Breast epithelium (tissue), 4 donors: Measurements from ENCODE around the gene ARHGDIG. TPM values are rescaled to one million over a fixed set of nuclear protein-coding genes. Genes with fewer than 3 reads are reported as not detected.
A peak's percentile ranks its signal among the peaks of the same experiment; 100 is the strongest.

ENCODE experiments used
- DNase-seq, 2 donors: peaks; one replicate each; pipeline ENCODE4 v3.0.0-alpha.2; 2019; ENCODE audit warnings: low spot score in 2 of 2
- H3K27ac ChIP-seq, 2 donors: fragments of 200-600 bp; sonication (generic) in 1 of 2; one replicate each; pipeline ENCODE4 v1.5.1; 2016 to 2019; ENCODE audit warnings: mild to moderate bottlenecking in 1 of 2
- H3K27me3 ChIP-seq, 2 donors: fragments of 200-600 bp; sonication (generic) in 1 of 2; one replicate each; pipeline versions ENCODE4 v1.5.1 to v1.6.0; 2017 to 2019; ENCODE audit warnings: control low read depth in 1 of 2, mild to moderate bottlenecking in 1 of 2
- H3K36me3 ChIP-seq: fragments of 200-600 bp; one replicate; pipeline ENCODE4 v1.5.1; 2019
- H3K4me1 ChIP-seq, 2 donors: fragments of 200-600 bp; sonication (generic); one replicate each; pipeline ENCODE4 v1.5.1; 2016 to 2019; ENCODE audit warnings: control low read depth in 1 of 2
- H3K4me3 ChIP-seq, 3 donors: fragments of 200-600 bp; sonication (generic); 1 replicate in 2 of 3; 2 replicates in 1 of 3; pipeline ENCODE4 v1.5.1; 2016 to 2019; ENCODE audit warnings: mild to moderate bottlenecking in 3 of 3, moderate library complexity in 2 of 3
- H3K9me3 ChIP-seq, 2 donors: fragments of 200-600 bp; sonication (generic) in 1 of 2; one replicate each; pipeline ENCODE4 v1.5.1; 2016 to 2019; ENCODE audit warnings: control low read depth in 1 of 2
- POLR2A ChIP-seq: fragments of 450-650 bp; IDR thresholded peaks from one replicate; pipeline ENCODE4 v1.6.1; 2016; ENCODE audit warnings: antibody characterized with exemption, mild to moderate bottlenecking, moderate library complexity
- POLR2AphosphoS5 ChIP-seq, 3 donors: sonication (generic); formaldehyde crosslinking; IDR thresholded peaks; one replicate each; pipeline ENCODE4 v1.6.1; 2017; ENCODE audit warnings: antibody characterized with exemption in 3 of 3
- intact Hi-C: fragments of 100-400 bp; cut with DNase I; formaldehyde crosslinking; loops from one replicate; pipeline ENCODE4 v1.15.1; 2023; ENCODE audit warnings: low total_unique reads
- total RNA-seq, 3 donors: library from RNA; depleted of rRNA; stranded (reverse); fragments of >200 nt; gene quantifications; one replicate each; pipeline ENCODE4 v1.1.0, GENCODE V29; 2016
- TF ChIP-seq, protein P1 (sequence below), 3 donors: fragments of 450-650 bp; IDR thresholded peaks; one replicate each; pipeline ENCODE4 v1.5.1; 2016 to 2017; ENCODE audit warnings: antibody characterized with exemption in 3 of 3, mild to moderate bottlenecking in 3 of 3, moderate library complexity in 3 of 3

ARHGDIG gene
- total RNA-seq, 3 donors from 2014 or later: 0.80 to 2.3 (median 1.6) TPM

GRCh38 chr16:270381-271255, 9.8 kb upstream of the ARHGDIG start:
- Histone ChIP-seq H3K27ac (no peak overlapping the region), H3K36me3 (no peaks in the 10 kb centered on the region), H3K9me3 (no peaks in the 10 kb centered on the region), H3K4me1 (peaks cover 0 to 6% of the 10 kb centered on the region in 2 donors), H3K27me3 (peaks cover 0 to 7% of the 10 kb centered on the region in 2 donors), H3K4me3 (no peak overlapping the region)
- no peak for DNase-seq
- intact Hi-C loops: loop anchor here (5.0 kb wide), 1 partner anchor 1397 kb away; no protein-coding TSS in a partner anchor
- TF ChIP-seq, protein P1, sequence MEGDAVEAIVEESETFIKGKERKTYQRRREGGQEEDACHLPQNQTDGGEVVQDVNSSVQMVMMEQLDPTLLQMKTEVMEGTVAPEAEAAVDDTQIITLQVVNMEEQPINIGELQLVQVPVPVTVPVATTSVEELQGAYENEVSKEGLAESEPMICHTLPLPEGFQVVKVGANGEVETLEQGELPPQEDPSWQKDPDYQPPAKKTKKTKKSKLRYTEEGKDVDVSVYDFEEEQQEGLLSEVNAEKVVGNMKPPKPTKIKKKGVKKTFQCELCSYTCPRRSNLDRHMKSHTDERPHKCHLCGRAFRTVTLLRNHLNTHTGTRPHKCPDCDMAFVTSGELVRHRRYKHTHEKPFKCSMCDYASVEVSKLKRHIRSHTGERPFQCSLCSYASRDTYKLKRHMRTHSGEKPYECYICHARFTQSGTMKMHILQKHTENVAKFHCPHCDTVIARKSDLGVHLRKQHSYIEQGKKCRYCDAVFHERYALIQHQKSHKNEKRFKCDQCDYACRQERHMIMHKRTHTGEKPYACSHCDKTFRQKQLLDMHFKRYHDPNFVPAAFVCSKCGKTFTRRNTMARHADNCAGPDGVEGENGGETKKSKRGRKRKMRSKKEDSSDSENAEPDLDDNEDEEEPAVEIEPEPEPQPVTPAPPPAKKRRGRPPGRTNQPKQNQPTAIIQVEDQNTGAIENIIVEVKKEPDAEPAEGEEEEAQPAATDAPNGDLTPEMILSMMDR (IDR thresholded peaks at IDR 0.05): no peak
- TF ChIP-seq POLR2AphosphoS5 (IDR thresholded peaks at IDR 0.05) (no peak), POLR2A (no peak)

DNA sequence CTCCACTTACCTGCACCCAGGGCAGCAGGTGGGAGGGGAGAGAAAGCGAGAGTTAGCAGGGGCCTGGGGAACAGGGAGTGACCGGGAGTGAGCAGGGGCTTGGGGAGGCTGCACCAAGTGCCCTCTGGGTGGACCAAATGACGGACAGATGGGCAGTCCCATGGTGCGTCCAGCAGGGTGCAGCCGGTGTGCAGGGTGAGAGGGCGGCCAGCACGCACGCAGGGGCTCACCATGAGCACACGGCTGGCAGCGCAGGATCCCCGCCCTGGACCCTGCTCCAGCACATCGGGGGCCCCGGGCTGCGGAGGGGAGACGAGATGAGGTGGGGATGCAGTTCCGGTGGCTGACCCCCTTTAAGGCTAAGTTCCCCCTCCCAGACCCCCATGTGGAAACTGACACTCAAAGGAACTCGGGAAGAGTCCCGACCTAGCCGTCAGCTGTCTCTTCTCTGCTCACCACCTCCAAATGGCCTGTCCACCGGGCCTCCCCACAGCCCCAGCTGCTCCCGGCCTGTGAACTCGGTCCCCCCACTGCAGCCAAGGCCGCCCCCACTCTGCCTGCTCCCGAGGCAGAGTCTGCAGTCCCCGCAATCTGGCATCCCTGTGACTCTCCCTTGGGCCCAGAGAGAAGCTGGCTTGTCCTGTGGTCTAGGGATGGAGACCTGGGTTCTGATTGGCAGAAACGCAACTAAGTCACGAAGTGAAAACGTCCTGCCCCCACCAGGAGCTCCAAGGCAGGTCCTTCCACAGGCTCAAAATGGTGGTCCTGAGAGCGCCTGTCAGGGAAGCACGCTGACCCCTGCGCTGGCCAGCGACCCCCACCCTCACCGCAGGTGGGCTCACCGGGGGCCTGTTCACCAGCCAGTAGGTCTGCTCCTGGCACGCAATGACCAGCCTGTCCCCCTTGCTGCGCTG, 7.5 kb upstream of the ARHGDIG start:
- no peak overlapping the region for H3K4me3 ChIP-seq
- no peak overlapping the region for H3K27ac ChIP-seq
- no peaks in the 10 kb centered on the region for H3K36me3 ChIP-seq
- TF ChIP-seq, protein P1 (IDR thresholded peaks at IDR 0.05): no peak
- TF ChIP-seq POLR2AphosphoS5 (IDR thresholded peaks at IDR 0.05) (no peak), POLR2A (no peak)
- H3K9me3 ChIP-seq: no peaks in the 10 kb centered on the region
- DNase-seq: no peak
- peaks cover 0 to 7% of the 10 kb centered on the region in 2 donors for H3K27me3 ChIP-seq
- intact Hi-C loops: loop anchor here (5.0 kb wide), 1 partner anchor 1394 kb away; no protein-coding TSS in a partner anchor
- peaks cover 0 to 6% of the 10 kb centered on the region in 2 donors for H3K4me1 ChIP-seq

DNA sequence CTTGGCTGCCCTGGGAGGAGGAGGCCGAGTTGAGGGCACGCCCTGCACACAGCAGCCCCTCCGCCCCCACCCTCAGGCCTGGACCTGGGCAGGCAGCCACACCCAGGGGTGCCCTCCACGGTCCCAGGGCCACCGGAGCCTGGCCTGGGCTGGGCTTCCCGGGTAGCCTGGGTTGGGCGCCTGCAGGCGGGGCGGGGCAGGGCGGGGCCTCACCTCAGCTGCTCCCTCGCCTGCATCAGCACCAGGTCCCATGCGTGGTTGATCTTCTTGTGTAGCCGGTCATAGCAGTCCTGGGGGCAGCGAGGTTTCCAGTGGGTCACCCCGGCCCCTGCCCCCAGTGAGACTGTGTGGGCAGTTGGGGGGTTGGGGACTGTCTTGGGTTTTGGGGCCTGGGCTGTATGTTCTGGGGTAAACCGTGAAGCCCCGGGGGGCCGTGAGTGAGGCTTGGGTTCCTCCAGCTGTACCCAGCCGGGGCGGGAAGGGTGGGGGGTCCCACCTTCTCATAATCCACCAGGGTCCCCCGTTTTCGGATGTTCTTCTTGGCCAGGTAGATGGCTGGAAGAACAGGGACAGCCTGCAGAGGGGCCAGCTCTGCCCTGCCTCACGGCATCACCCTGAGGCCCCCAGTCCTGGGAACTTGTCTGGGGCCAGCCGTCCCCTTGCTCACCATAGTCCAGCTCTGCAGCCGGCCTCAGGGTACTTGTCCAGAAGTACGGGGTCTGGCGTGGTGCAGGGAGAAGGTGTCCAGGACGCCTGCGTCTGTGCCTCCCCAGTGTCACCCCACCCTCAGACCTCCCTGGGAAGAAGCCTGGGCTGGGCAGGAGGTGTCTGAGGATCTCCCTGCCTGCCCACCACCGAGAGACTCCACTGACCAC, 6.6 kb upstream of the ARHGDIG start:
- Histone ChIP-seq H3K4me1 (peaks cover 0 to 6% of the 10 kb centered on the region in 2 donors), H3K36me3 (no peaks in the 10 kb centered on the region), H3K27ac (no peak overlapping the region), H3K4me3 (no peak overlapping the region), H3K9me3 (no peaks in the 10 kb centered on the region), H3K27me3 (peaks cover 0 to 7% of the 10 kb centered on the region in 2 donors)
- DNase-seq: no peak
- TF ChIP-seq, protein P1 (IDR thresholded peaks at IDR 0.05): no peak
- no peak for TF ChIP-seq POLR2AphosphoS5 (IDR thresholded peaks at IDR 0.05)
- TF ChIP-seq POLR2A: no peak
- intact Hi-C loops: loop anchor here (5.0 kb wide), 1 partner anchor 1394 kb away; no protein-coding TSS in a partner anchor

DNA sequence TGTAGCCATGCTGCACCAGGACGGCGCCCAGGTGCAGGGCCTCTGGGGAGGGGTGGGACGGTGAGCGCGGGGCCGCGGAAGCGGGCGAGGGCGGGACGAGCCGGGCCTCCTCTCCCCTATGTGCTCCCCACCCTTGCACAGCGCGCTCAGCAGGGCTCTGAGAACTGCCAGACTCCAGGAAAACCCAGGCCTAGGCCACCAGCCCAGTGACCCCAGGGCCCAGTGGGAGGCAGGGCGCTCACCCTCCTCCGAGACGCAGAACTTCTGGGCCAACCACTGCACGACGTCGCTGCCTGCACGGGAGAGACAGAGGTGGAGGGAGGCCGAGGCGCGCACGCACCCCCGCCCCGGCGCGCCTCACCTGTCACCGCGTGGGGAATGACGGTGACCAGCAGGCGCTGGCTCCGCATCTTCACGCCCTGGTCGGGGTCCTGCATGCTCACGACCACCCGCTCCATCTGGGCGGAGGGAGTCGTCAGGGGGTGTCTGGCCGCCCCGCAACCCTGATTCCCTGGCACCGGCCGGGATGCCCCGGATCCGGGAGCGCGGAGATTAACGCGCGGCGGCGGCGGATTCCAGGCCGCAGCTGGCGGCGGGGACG, 5.2 kb upstream of the ARHGDIG start:
- Histone ChIP-seq H3K9me3 (no peaks in the 10 kb centered on the region), H3K4me1 (peaks cover 0 to 6% of the 10 kb centered on the region in 2 donors), H3K36me3 (no peaks in the 10 kb centered on the region), H3K27ac (no peak overlapping the region), H3K27me3 (peaks cover 0 to 15% of the 10 kb centered on the region in 2 donors), H3K4me3 (peak overlapping the region; percentile 39 to 67 (median 48))
- TF ChIP-seq POLR2A (no peak), POLR2AphosphoS5 (IDR thresholded peaks at IDR 0.05) (no peak)
- TF ChIP-seq, protein P1 (IDR thresholded peaks at IDR 0.05): no peak
- intact Hi-C loops: no loop called here
- no peak for DNase-seq
